HG03097 (cell line): ENCODE results near the gene COL11A2.

Source experiments
- ATAC-seq: cut with Tn5 transposase; IDR thresholded peaks from one replicate; pipeline ENCODE4 v1.9.1; 2021; ENCODE audit not compliant: unreplicated experiment, low FRiP score

The COL11A2 gene

GRCh38 chr6:33172688-33173534 lies 19.4 kb downstream of the COL11A2 start:
- ATAC-seq = no peak

- no peak for ATAC-seq
Measured at GRCh38 chr6:33171880-33172687, 20.2 kb downstream of the COL11A2 start.

DNA sequence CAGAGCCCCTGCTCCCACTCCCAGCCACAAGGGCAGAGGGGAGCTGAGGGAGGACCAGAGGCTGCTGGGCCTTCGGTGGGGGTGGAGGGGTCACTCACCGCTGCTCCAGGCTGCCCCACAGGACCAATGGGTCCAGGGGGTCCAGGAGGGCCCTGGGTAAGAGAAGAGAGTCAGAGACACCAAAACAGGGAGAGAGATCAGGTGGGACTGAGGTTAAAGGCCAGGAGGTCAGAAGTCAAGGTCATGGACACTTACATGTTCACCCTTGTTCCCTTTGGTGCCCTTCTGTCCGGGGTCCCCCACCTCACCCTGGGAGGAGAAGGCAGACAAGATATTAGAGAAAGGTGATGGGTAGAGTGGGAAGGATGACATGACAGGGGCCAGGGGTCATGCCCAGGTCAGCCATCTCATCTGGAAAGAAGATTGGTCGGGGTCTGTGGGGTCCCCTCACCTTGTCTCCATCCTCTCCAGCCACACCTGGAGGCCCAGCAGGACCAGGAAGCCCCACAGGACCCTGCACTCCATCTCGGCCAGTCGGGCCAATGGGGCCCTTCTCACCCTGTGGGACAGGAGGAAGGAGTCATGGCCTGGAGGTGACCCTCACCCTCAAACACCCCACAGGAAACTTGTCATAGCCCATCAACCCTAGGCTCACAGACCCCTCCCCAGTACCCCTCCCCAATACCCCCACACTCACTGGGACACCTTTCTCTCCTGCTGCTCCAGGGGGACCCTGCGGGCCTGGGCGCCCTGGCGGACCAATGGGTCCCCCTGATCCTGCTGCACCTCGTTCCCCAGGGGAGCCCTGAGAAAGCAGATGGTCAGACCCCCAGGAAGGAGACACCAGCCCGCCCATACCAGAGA lies 21.0 kb downstream of the COL11A2 start:
- no peak for ATAC-seq

DNA sequence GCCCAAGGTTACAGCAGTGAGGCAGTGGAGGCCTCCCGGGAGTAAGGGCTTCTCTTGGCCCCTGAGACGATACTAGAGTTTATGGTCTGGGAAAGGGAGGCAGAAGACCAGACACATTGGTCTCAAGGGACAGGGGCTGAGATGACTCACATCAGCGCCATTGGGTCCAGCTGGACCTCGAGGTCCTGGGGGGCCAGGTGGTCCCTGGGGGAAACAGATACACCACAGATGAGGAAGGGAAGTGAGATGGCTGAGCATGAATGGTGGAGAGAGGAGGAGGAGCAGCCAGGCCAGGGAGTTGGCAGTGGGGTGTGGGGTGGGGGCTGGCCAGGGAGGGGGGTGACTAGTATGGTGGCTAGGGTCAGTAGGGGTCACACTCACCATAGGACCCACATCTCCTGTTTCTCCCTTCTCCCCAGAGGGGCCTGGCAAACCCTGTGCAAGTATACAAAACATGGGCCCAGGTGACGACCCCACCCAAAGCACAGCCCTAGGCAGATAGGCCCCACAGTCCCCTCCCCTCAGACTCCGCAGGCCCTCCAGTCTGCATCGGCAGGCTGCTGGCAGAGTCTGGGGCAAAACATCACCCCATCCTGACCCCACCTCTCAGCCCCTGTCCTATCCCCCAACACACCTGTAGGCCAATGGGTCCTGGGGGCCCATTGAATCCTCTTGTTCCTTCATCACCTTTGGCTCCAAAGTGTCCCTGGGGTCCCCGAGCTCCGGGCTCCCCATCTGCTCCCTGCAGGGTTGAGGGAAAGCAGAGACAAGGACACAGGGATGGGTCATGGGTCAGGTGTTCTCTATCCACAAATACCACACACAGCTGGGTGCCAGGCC lies 21.9 kb downstream of the COL11A2 start:
- no peak for ATAC-seq

- ATAC-seq = no peak
Measured at GRCh38 chr6:33169291-33170175, 22.7 kb downstream of the COL11A2 start.

DNA sequence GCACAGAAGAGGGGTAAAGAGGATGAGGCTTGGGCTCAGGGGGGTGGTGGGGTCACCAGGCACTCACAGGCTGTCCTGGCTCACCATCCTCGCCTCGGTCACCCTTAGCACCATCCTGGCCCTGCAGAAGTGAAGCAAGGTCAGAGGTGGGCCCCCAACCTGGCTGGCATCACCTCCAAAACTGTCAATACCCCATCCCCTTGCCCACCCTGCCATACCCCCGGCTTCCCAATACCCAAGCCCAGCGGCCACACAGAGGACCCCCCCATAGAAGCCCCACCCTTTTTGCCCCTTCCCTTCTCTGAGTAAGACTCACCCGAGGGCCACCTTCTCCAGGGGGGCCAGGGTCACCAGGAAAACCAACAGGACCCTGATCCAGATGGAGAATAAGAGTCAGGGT lies 23.6 kb downstream of the COL11A2 start:
- ATAC-seq = no peak

GRCh38 chr6:33168284-33168601 lies 24.0 kb downstream of the COL11A2 start:
- no peak for ATAC-seq

GRCh38 chr6:33167374-33168283 lies 24.6 kb downstream of the COL11A2 start:
- no peak for ATAC-seq

GRCh38 chr6:33166811-33167210 lies 25.5 kb downstream of the COL11A2 start:
- no peak for ATAC-seq

- no peak for ATAC-seq
Measured at GRCh38 chr6:33166363-33166762, 25.9 kb downstream of the COL11A2 start.

GRCh38 chr6:33165581-33166258 lies 26.5 kb downstream of the COL11A2 start:
- ATAC-seq = no peak

- no peak for ATAC-seq
Measured at GRCh38 chr6:33164665-33165373, 27.4 kb downstream of the COL11A2 start.

DNA sequence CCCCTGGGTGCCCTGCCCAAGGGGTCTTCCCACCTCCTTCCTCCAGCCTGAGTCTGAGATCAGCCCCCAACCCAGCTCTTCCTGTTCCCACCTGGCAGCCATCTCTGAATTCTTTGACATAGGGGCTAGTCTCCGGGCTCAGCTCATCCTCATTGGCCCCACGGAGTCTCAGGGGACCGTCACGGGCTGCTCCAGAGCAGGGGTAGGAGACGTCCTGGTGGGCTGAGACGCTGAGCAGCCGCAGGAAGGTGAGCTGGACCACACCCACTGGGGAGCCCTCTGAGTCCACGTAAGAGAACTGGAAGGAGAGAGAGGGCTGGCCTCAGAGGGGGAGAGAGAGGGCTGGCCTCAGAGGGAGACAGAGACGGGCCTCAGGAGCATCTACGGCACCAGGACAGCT lies 28.1 kb downstream of the COL11A2 start:
- ATAC-seq = no peak

- ATAC-seq = no peak
Measured at GRCh38 chr6:33163540-33163939, 28.7 kb downstream of the COL11A2 start.

- peak; percentile 61 for ATAC-seq
Measured at GRCh38 chr6:33161354-33162331, 30.6 kb downstream of the COL11A2 start.
